Astrocyte of the hippocampus (primary cell): ENCODE measurements around the gene KIFC1.
A peak's percentile ranks its signal among the peaks of the same experiment; 100 is the strongest.

Experiments used
- DNase-seq: peaks from one replicate; pipeline ENCODE4 v3.0.0; 2011; ENCODE audit warnings: low read depth, low spot score

KIFC1 gene

DNA sequence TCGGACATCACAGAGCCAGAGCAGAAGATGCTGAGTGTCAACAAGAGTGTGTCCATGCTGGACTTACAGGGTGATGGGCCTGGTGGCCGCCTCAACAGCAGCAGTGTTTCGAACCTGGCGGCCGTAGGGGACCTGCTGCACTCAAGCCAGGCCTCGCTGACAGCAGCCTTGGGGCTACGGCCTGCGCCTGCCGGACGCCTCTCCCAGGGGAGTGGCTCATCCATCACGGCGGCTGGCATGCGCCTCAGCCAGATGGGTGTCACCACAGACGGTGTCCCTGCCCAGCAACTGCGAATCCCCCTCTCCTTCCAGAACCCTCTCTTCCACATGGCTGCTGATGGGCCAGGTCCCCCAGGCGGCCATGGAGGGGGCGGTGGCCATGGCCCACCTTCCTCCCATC is 51.4 kb downstream of the KIFC1 start:
- no peak for DNase-seq

DNA sequence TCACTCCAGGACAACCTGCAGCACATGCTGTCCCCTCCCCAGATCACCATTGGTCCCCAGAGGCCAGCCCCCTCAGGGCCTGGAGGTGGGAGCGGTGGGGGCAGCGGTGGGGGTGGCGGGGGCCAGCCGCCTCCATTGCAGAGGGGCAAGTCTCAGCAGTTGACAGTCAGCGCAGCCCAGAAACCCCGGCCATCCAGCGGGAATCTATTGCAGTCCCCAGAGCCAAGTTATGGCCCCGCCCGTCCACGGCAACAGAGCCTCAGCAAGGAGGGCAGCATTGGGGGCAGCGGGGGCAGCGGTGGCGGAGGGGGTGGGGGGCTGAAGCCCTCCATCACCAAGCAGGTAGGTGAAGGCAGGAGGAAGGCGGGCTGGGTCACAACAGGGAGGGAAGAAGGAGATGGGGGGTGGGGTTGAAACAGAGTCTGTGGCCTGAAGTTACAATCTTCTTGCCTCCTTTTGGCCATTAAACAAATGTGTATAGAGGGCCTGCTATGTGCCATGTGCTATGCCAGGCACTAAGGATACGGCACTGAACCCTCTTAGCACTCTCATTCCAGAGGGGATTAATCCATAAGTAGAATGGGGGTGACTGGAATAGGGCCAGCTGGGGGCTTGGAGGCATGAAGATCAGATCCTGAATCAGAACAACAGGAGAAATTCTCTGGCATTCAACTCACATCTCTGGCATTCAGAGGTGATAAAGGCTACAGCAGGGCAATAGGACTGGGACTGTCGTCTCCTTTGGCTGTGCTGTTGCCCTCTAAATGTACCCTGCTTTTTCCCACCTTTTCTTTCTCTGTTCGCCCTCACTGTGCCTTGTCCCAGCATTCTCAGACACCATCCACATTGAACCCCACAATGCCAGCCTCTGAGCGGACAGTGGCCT is 52.2 kb downstream of the KIFC1 start:
- DNase-seq: no peak

DNA sequence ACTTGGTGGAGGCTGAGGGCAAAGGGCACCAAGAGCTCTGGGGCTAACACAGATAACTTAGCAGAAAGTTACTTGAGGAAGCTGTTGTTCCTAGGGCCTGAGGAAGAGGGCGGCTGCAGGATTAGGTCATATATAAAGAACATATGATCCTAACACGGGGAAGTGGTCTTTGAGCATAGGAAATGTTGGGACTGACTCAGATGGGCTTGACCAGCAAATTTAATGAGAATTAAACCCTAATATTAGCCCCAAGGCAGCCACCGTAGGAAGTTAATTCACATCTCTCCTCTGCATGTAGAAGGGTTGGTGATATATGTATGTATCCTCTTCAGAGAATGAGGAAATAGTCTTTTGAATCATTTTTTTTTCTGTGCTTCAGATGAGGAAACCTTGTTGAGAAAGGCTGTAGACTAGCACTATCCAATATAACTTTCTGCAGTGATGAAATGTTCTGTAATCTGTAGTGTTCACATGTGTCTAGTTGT is 53.5 kb downstream of the KIFC1 start:
- no peak for DNase-seq

DNA sequence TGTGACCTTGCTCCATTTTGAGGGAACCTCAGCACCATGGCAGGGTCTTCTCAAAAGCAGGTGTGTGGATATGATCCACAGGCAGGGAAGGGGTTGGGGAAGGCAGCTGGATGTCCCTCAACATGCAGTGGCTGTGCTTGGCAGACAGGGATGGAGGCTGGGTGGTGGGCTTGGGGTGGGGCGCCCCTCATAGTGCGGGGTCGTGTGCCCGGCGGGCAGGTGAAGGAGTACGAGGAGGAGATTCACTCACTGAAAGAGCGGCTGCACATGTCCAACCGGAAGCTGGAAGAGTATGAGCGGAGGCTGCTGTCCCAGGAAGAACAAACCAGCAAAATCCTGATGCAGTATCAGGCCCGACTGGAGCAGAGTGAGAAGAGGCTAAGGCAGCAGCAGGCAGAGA is 54.7 kb downstream of the KIFC1 start:
- DNase-seq: no peak

DNA sequence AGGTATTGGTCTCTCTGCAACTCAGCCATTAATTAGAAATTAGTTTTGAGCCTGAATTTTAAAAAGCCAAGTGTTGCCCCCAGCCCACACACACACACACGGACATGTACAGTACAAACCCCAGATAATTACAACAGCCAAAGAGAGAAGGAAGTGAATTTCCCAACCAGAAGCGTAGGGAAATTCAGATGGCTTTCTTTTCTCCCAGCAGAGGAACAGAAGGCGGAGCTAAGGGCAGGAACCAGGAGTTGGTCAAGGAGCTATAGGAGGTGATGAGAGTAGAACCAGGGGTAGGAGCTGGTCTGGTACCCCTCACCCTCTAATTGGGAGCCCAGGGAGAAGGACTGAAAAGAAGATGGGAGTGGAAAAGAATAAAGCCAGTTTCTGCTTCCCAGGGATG is 58.8 kb downstream of the KIFC1 start:
- no peak for DNase-seq

DNA sequence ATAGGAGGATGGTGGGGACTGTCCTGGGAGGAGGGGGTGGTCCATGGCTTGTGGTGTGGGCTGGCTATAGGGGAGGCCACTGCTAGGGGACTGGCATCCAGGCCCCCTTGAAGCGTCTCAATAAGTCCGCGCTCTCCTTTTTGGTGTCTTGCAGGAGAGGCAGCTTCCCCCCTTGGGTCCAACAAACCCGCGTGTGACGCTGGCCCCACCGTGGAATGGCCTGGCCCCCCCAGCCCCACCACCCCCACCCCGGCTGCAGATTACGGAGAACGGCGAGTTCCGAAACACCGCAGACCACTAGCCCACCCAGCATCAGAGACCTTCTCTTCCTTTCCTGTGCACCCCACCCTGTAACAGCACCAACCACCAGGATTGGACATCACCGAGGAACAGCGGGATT is 60.0 kb downstream of the KIFC1 start:
- DNase-seq: no peak

DNA sequence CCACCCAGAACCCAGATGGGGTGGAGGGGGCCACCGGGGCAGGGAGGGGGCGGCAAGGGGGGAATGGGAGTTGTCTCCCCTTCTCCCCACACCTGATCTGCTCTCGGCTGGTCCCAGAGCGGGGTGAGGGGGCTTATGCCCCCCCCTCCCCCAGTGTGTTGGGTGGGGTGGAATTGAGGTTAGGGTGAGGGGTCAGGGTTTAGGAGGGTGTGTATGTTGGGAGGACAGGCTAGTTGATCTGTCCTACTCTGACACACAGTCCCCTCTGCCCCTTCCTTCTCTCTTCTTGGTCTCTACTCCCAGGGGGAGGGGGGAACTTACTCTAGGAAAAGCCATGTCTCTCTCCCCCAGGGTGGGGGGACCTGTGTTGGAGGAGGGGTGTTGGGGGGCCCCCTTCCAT is 60.9 kb downstream of the KIFC1 start:
- no peak for DNase-seq

DNA sequence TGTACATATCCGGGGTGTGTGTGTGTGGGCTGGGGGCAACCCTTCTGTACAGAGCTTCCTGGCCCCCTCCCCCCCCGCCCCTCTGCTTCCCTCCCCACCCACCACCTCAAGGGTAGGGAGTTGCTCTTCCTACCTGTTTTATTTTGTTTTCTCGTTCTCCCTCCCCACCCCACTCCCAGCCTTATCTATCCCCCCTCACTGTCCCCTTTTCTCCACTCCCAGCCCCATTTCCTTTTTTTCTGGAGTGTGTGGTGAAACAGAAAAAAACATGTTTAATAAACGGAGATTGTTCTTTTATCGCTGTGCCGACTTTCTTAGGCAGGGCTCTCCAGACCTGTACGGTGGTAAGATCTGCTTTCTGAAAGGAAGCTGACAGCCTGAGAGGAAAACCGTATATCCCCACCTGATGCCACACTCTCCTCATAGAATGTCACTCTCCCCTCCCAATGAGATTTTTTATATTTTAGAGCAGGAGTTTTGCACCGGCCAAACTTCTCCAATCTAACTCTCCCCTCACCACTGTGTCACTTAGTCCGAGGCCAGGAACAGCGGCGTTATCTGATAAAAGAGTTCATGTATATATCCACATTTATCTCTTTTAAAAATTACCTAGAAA is 61.9 kb downstream of the KIFC1 start:
- DNase-seq: peak; percentile 11

DNA sequence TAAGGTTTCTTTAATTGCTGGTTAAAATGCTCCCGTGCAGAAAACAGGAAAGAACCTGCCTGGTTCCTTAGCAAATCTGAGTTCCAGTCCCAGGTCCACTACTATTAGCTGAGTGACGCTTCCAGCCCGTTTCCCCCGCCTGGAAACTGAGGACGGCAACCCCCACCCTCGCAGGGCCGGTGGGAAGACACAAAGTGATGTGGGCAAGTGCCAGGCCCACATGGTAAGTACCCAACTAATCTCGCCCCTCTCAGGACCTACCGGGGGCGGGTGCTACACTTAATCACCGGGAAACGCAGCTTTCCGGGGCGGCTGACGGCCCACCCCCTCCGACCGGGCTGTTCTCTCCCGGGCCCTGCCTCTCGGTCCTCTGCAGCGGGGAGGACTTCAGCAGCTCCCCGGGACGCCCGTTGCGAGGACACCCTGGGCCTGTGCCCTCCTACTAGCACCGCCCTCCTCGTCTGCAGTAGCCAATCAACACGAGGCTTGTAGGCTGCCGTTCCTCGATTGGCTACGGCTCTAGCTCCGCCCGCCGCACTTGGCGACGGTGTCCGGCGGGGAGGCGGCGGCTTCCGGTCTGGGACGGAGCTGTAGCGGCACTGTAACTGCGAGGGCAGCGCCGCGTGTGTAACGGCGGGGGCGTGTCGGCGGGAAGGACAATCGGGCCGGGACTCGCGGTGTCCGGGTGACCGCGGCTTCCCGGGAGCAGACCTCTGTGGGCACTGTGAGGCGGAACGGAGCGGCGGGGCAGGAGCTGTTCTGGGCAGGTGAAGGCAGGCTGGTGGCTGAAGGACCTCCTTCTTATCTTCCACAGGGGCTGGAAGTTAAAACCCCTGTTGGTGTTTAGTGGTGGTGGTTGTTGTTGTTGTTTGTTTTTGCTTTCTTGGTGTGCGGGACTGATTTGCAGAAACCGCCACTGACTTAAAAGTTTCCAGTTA is 62.7 kb downstream of the KIFC1 start, which contains the start of gene ZBTB9:
ZBTB9 (plus strand) TSS at position 568 of the 938 bp plus-strand sequence. CDS start 525 bp downstream, outside the sequence.
- peak; percentile 98 for DNase-seq

DNA sequence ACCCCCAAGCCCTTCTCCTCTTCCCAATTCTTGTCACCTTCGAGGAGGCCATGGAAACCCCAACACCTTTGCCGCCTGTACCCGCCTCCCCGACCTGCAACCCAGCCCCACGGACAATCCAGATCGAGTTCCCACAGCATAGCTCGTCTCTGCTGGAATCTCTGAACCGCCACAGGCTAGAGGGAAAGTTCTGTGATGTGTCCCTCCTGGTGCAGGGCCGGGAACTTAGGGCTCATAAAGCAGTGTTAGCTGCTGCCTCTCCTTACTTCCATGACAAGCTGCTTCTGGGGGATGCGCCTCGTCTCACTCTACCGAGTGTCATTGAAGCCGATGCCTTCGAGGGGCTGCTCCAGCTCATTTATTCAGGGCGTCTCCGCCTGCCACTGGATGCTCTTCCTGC is 63.4 kb downstream of the KIFC1 start:
- no peak for DNase-seq

DNA sequence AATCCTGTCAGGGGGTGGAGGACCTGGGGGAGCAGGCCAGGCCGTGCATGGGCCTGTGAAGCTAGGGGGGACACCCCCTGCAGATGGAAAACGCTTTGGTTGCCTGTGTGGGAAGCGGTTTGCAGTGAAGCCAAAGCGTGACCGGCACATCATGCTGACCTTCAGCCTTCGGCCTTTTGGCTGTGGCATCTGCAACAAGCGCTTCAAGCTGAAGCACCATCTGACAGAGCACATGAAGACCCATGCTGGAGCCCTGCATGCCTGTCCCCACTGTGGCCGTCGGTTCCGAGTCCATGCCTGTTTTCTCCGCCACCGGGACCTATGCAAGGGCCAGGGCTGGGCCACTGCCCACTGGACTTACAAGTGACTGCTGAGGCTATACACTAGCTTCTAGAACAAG is 64.5 kb downstream of the KIFC1 start:
- no peak for DNase-seq

DNA sequence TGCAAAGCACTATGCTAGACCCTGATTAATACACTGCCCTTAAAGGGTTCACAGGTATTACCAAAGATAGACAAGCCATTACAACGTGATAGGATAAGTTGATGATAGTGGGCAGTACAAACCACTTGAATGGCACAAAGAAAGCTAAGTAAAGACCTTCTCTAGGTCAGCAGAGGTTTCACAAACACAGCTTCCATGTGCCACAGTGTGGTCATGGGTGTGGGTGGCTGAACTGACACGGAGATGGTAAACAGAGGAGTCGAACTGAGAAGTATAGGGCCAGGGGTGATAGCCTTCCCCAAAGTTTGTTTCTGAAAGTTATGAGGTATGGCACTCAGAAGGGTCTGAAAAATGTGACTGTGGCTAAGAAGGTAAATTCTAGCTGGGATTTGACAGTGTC is 67.1 kb downstream of the KIFC1 start:
- no peak for DNase-seq

DNA sequence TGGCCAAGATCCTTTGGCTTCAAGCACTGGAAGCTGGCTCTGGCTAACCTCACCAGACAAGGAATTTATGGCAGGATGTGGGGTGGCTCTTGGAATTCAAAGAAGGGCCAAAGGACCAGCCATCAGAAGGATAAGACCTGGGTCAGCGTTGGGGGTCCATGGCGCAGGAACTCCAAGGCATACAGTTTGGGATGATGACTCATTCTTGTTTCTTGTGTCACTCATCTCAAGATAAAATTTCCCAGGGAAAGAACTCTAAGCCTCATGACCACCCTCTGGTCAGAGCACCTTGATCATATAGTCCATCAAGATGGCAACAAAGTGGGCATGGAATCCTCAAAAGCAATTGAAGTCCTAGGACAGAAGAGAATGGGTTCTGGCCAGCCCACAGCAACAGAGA is 67.6 kb downstream of the KIFC1 start:
- no peak for DNase-seq
